ENCODE measurements around the gene EHBP1L1.

EHBP1L1 gene

DNA sequence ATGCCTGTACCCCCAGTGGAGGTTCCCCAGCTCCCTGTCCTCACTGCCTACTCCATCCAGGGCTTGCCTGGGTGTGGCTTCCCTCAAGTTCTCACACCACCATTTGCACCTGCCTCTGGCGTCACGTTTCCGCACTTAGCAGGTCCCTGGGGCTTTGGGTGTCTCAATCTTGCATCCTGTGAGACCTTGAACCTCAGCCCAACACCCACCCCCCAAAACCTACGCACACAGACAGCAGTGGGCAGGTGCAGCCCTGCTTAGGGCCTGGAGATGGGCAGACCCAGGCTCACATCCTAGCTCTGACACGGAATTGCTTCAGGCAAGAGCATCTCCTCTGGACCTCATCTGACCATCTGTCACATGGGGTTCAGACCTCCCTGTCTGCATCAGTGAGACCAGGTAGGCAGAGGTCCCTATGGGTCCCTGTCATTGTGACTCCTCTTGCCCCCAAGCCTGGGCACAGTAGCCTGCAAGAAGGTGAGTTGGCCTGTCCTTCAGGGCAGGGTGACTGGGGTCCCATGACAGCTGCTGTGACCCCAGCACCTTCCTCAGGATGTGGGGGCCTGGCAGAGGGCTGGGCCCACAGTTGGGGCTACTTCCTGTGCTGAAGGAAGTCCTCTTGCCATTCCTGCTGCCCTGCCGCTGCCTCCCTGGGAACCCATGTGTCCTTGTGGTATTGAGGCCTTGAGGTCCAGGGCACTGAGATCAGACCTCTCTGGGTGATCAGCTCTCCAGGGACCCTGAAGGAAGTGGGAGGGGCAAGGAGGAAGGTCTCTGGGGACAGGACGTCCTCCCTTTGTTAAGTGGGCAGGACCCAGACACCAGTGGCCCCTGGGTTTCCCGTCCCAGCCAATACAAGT, 64.0 kb downstream of the EHBP1L1 start:
- DNase-seq = no peak

DNA sequence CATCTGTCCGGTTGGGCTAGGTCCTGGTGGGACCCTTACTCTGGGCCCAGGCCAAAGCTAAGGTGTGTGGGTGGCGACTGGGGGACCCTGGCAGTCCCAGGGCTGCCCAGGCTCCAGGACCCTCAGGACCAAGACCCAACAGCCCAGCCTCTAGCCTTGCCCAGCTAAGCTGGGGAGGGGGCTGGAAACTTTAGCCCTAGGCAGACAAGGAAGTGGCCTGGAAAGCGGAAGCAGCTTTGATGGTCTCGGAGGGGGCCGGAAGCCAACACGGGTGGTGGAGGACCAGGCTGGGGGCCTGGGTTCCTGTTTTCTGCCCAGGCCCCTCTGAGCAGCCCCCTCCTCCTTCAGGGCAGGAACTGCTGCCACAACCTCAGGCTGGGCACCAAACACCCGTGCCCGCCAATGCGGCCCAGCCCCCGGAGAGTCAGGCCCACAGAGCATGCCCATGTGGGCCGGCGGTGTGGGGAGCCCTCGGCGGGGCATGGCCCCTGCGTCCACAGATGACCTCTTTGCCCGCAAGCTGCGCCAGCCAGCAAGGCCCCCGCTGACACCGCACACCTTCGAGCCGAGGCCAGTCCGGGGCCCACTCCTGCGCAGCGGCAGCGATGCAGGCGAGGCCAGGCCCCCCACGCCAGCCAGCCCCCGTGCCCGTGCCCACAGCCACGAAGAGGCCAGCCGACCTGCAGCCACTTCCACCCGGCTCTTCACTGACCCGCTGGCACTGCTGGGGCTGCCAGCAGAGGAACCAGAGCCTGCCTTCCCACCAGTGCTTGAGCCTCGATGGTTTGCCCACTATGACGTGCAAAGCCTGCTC, 64.8 kb downstream of the EHBP1L1 start:
- peak; percentile 56 to 92 for DNase-seq

DNA sequence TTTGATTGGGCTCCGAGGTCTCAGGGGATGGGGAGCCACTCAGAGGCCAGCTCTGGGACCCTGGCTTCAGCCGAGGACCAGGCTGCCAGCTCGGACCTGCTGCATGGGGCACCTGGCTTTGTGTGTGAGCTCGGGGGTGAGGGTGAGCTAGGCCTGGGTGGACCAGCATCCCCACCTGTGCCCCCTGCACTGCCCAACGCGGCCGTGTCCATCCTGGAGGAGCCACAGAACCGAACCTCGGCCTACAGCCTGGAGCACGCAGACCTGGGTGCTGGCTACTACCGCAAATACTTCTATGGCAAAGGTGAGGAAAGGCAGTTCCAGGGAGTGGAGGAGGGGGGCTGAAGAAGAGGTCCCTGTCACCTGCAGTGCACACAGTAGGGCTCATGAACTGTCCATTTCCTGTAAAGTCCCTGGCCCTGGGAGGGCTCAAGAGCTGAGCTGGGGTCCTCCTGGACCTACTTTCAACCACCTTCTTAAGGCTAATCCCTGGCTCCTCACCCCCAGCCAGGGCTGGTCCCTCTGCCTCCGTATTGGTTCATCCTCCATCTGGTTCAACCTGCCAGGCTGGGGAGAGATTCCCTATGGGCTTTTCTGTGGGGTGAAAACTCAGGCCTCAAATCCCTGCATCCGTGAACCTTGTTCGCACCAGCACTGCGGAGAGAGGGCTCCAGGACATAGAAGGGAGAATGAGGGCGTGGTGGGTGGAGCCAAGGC, 65.6 kb downstream of the EHBP1L1 start:
- no peak for DNase-seq
